ENCODE data around the gene PCDHGA8. TPM values are rescaled to one million over a fixed set of nuclear protein-coding genes. Genes with fewer than 3 reads are reported as not detected.
A peak's percentile ranks its signal among the peaks of the same experiment; 100 is the strongest.
"Not testable (repeated sequence)": the region's sequence is repeated elsewhere in the genome, so short reads cannot be mapped to it uniquely, and the experiment has no call there.

PCDHGA8 gene
- total and polyA plus RNA-seq, 3 experiments from 2014 or later: 0.04 TPM; not detected in 2

DNA sequence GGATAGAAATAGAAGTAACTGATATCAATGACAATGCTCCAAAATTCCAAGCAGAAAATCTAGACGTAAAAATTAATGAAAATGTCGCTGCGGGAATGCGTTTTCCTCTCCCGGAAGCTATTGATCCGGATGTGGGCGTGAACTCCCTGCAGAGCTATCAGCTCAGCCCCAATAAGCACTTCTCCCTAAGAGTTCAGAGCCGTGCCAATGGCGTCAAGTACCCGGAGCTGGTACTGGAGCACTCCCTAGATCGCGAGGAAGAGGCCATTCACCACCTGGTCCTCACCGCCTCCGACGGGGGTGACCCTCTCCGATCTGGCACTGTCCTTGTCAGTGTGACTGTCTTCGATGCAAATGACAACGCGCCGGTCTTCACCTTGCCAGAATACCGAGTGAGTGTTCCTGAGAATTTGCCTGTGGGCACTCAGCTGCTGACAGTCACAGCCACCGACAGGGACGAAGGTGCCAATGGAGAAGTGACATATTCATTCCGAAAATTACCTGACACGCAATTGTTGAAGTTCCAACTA, 21.2 kb downstream of the PCDHGA8 start:
- H3K36me3 Mint-ChIP-seq: peaks cover 0 to 20% (median 4%) of the 10 kb centered on the region in 3 donors
- CTCF ChIA-PET: interaction anchor here (1.1 to 2.1 kb wide), 8 partner anchors 11 to 150 kb away, joined by 3 to 10 read pairs (median 5); partner anchors contain the start of gene TAF7

DNA sequence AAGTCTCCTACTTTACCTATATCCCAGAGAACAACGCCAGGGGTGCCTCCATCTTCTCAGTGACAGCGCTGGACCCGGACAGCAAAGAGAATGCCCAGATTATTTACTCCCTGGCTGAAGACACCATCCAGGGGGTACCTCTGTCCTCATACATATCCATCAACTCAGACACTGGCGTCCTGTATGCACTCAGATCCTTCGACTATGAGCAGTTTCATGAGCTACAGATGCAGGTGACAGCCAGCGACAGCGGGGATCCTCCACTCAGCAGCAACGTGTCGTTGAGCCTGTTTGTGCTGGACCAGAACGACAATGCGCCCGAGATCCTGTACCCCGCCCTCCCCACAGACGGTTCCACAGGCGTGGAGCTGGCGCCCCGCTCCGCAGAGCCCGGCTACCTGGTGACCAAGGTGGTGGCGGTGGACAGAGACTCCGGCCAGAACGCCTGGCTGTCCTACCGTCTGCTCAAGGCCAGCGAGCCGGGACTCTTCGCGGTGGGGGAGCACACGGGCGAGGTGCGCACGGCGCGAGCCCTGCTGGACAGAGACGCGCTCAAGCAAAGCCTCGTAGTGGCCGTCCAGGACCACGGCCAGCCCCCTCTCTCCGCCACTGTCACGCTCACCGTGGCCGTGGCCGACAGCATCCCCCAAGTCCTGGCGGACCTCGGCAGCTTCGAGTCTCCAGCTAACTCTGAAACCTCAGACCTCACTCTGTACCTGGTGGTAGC, 22.3 kb downstream of the PCDHGA8 start:
- H3K4me1 ChIP-seq (ENCODE audit: insufficient read depth, low read length); H3K36me3 ChIP-seq (ENCODE audit: insufficient read depth, low read length); H3K27ac ChIP-seq (ENCODE audit: low read depth, low read length); DNase-seq; H3K9me3 ChIP-seq (ENCODE audit: low read length); POLR2A ChIA-PET; H3K4me3 ChIP-seq (ENCODE audit: low read length): not testable (repeated sequence)
- CTCF ChIA-PET: interaction anchor here (1.4 to 2.1 kb wide), 3 partner anchors 94 to 143 kb away, joined by 3 to 8 read pairs (median 6); partner anchors contain the start of gene TAF7
- Mint-ChIP-seq H3K4me1 (peaks cover 20 to 35% (median 21%) of the 10 kb centered on the region in 3 donors), H3K9me3 (peaks cover 16 to 54% (median 53%) of the 10 kb centered on the region in 5 donors), H3K27me3 (peaks cover 60 to 75% of the 10 kb centered on the region in 2 donors), H3K4me3 (peak overlapping the region; percentile 6 to 68 (median 43)), H3K36me3 (peaks cover 0 to 18% (median 5%) of the 10 kb centered on the region in 3 donors), H3K27ac (peak overlapping the region in 1 of 8 donors; percentile 50)
- H3K27me3 ChIP-seq (ENCODE audit: insufficient read depth, low read length, poor library complexity, severe bottlenecking): peaks cover 62% of the 10 kb centered on the region

More for the DNA sequence above, 21.2 kb downstream of the PCDHGA8 start:
- Histone ChIP-seq H3K27me3 (ENCODE audit: insufficient read depth, low read length, poor library complexity, severe bottlenecking) (peaks cover 63% of the 10 kb centered on the region), H3K4me1 (ENCODE audit: insufficient read depth, low read length) (peaks cover 7% of the 10 kb centered on the region), H3K4me3 (ENCODE audit: low read length) (peak overlapping the region; percentile 77), H3K27ac (ENCODE audit: low read depth, low read length) (no peak overlapping the region), H3K9me3 (ENCODE audit: low read length) (peaks cover 4% of the 10 kb centered on the region), H3K36me3 (ENCODE audit: insufficient read depth, low read length) (no peaks in the 10 kb centered on the region)
- peak overlapping the region in 2 of 8 donors; percentile 10 to 38 for H3K27ac Mint-ChIP-seq
- POLR2A ChIA-PET: no interaction called here
- H3K9me3 Mint-ChIP-seq: peaks cover 19 to 57% (median 56%) of the 10 kb centered on the region in 5 donors
- H3K4me1 Mint-ChIP-seq: peaks cover 20 to 32% (median 21%) of the 10 kb centered on the region in 3 donors
- H3K4me3 Mint-ChIP-seq: peak overlapping the region; percentile 77 to 95 (median 84)
- peaks cover 65 to 78% of the 10 kb centered on the region in 2 donors for H3K27me3 Mint-ChIP-seq
- no peak for DNase-seq

DNA sequence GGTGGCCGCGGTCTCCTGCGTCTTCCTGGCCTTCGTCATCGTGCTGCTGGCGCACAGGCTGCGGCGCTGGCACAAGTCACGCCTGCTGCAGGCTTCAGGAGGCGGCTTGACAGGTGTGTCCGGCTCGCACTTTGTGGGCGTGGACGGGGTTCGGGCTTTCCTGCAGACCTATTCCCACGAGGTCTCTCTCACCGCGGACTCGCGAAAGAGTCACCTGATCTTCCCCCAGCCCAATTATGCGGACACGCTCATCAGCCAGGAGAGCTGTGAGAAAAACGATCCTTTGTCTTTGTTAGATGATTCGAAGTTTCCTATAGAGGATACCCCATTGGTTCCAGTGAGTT, 22.8 kb downstream of the PCDHGA8 start:
- H3K4me1 Mint-ChIP-seq: peaks cover 20 to 35% (median 21%) of the 10 kb centered on the region in 3 donors
- peak overlapping the region in 5 of 7 donors; percentile 6 to 41 (median 29) for H3K4me3 Mint-ChIP-seq
- H3K27ac ChIP-seq (ENCODE audit: low read depth, low read length); CTCF ChIA-PET; H3K9me3 ChIP-seq (ENCODE audit: low read length); H3K4me1 ChIP-seq (ENCODE audit: insufficient read depth, low read length); H3K36me3 ChIP-seq (ENCODE audit: insufficient read depth, low read length); POLR2A ChIA-PET; H3K4me3 ChIP-seq (ENCODE audit: low read length); DNase-seq; H3K27ac Mint-ChIP-seq: not testable (repeated sequence)
- peaks cover 64% of the 10 kb centered on the region for H3K27me3 ChIP-seq (ENCODE audit: insufficient read depth, low read length, poor library complexity, severe bottlenecking)
- peaks cover 14 to 56% (median 54%) of the 10 kb centered on the region in 5 donors for H3K9me3 Mint-ChIP-seq
- peaks cover 62 to 77% of the 10 kb centered on the region in 2 donors for H3K27me3 Mint-ChIP-seq
- peaks cover 0 to 22% (median 5%) of the 10 kb centered on the region in 3 donors for H3K36me3 Mint-ChIP-seq

DNA sequence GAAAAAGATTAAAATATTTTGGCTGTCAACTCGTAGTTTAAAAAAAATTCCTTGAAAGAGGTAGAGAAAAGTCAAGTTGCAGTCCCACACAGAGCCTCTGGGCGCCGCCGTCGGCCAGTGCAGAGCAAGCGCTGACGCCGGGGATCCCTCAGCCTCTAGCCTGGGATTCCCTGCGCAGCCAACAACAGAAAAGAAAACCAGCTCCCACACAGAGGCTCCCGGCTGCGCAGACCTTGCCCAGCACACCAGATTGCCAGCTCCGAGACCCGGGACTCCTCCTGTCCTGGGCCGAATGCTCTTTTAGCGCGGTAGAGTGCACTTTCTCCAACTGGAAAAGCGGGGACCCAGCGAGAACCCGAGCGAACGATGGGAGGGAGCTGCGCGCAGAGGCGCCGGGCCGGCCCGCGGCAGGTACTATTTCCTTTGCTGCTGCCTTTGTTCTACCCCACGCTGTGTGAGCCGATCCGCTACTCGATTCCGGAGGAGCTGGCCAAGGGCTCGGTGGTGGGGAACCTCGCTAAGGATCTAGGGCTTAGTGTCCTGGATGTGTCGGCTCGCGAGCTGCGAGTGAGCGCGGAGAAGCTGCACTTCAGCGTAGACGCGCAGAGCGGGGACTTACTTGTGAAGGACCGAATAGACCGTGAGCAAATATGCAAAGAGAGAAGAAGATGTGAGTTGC, 25.2 kb downstream of the PCDHGA8 start, which contains the start of gene PCDHGB7:
TSS of gene PCDHGB7 (plus strand) at position 184 of the 679 bp plus-strand sequence. CDS start at position 367, 183 bp downstream.
- Mint-ChIP-seq H3K4me1 (peaks cover 24 to 43% (median 27%) of the 10 kb centered on the region in 3 donors), H3K9me3 (peaks cover 18 to 69% (median 66%) of the 10 kb centered on the region in 5 donors), H3K4me3 (peak within 1 kb of the TSS; percentile 56 to 81 (median 68)), H3K36me3 (peaks cover 0 to 22% (median 5%) of the 10 kb centered on the region in 3 donors), H3K27me3 (peaks cover 72 to 84% of the 10 kb centered on the region in 2 donors), H3K27ac (peak within 1 kb of the TSS in 3 of 8 donors; percentile 30 to 69 (median 36))
- Histone ChIP-seq H3K9me3 (ENCODE audit: low read length) (peaks cover 13% of the 10 kb centered on the region), H3K27me3 (ENCODE audit: insufficient read depth, low read length, poor library complexity, severe bottlenecking) (peaks cover 71% of the 10 kb centered on the region)
- POLR2A ChIA-PET; H3K4me3 ChIP-seq (ENCODE audit: low read length); H3K36me3 ChIP-seq (ENCODE audit: insufficient read depth, low read length); H3K27ac ChIP-seq (ENCODE audit: low read depth, low read length); H3K4me1 ChIP-seq (ENCODE audit: insufficient read depth, low read length): not testable (repeated sequence)
- CTCF ChIA-PET: interaction anchor here (1.1 to 1.4 kb wide), 2 partner anchors 10 to 146 kb away, joined by 3 to 4 read pairs; partner anchors contain the start of gene PCDHGB6
- DNase-seq: peak in 2 of 5 donors; percentile 16 to 32

DNA sequence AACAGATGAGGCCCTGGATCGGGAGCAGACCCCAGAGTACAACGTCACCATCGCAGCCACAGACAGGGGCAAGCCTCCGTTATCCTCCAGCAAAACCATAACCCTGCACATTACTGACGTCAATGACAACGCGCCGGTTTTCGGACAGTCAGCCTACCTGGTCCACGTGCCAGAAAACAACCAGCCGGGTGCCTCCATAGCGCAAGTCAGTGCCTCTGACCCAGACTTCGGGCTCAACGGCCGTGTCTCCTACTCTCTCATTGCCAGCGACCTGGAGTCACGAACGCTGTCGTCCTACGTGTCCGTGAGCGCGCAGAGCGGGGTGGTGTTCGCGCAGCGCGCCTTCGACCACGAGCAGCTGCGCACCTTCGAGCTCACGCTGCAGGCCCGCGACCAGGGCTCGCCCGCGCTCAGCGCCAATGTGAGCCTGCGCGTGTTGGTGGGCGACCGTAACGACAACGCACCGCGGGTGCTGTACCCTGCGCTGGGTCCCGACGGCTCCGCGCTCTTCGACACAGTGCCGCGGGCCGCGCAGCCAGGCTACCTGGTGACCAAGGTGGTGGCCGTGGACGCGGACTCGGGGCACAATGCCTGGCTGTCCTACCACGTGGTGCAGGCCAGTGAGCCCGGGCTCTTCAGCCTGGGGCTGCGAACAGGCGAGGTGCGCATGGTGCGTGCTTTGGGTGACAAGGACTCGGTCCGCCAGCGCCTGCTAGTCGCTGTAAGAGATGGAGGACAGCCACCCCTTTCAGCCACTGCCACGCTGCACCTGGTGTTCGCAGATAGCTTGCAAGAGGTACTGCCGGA, 26.8 kb downstream of the PCDHGA8 start:
- no peak overlapping the region for H3K27ac Mint-ChIP-seq

DNA sequence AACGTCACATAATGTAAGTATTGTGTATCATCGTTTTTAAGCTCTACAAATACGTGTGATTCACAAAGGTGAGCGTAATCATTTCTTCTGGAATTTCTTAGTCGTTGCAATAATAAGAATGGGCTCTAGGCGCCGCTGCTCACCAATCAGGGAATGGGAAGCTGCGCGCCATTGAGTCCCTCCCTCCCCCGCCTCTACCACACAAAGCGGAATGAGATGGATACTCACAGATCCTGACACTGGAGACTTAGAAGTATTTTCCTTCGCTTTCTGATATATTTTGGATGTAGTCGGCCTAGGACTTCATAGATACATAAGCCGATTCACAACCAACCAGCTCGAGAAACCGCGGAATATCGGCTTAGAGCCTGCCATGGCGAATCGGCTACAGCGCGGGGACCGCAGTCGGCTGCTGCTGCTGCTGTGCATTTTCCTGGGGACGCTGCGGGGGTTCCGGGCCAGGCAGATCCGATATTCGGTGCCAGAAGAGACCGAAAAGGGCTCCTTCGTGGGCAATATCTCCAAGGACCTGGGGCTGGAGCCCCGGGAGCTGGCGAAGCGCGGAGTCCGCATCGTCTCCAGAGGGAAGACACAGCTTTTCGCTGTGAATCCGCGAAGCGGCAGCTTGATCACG, 28.5 kb downstream of the PCDHGA8 start, which contains the start of gene PCDHGA11:
TSS of gene PCDHGA11 (plus strand) at position 197 of the 634 bp plus-strand sequence. CDS start at position 374, 177 bp downstream.
- Histone ChIP-seq H3K4me3 (ENCODE audit: low read length) (peak within 1 kb of the TSS; percentile 6), H3K9me3 (ENCODE audit: low read length) (peaks cover 13% of the 10 kb centered on the region), H3K27me3 (ENCODE audit: insufficient read depth, low read length, poor library complexity, severe bottlenecking) (peaks cover 47% of the 10 kb centered on the region), H3K4me1 (ENCODE audit: insufficient read depth, low read length) (no peaks in the 10 kb centered on the region), H3K36me3 (ENCODE audit: insufficient read depth, low read length) (no peaks in the 10 kb centered on the region), H3K27ac (ENCODE audit: low read depth, low read length) (no peak within 1 kb of the TSS)
- H3K9me3 Mint-ChIP-seq: peaks cover 20 to 64% (median 56%) of the 10 kb centered on the region in 5 donors
- H3K4me3 Mint-ChIP-seq: peak within 1 kb of the TSS; percentile 68 to 81 (median 73)
- peak in 2 of 5 donors; percentile 12 to 26 for DNase-seq
- H3K4me1 Mint-ChIP-seq: peaks cover 7 to 17% (median 11%) of the 10 kb centered on the region in 3 donors
- peaks cover 72 to 79% of the 10 kb centered on the region in 2 donors for H3K27me3 Mint-ChIP-seq
- peak within 1 kb of the TSS in 4 of 8 donors; percentile 23 to 64 (median 35) for H3K27ac Mint-ChIP-seq
- H3K36me3 Mint-ChIP-seq: peaks cover 0 to 13% (median 3%) of the 10 kb centered on the region in 3 donors
- CTCF ChIA-PET: interaction anchor here (1.2 kb wide), 1 partner anchor 101 kb away, joined by 3 read pairs; the partner anchor contains the start of gene TAF7
- POLR2A ChIA-PET: no interaction called here

More for the DNA sequence above, 26.8 kb downstream of the PCDHGA8 start:
- H3K27ac ChIP-seq (ENCODE audit: low read depth, low read length): no peak overlapping the region
- peaks cover 10 to 27% (median 17%) of the 10 kb centered on the region in 3 donors for H3K4me1 Mint-ChIP-seq
- no peaks in the 10 kb centered on the region for H3K4me1 ChIP-seq (ENCODE audit: insufficient read depth, low read length)
- POLR2A ChIA-PET: no interaction called here
- no peak overlapping the region for H3K4me3 ChIP-seq (ENCODE audit: low read length)
- no peak for DNase-seq
- H3K36me3 Mint-ChIP-seq: peaks cover 0 to 20% (median 4%) of the 10 kb centered on the region in 3 donors
- H3K9me3 ChIP-seq (ENCODE audit: low read length): peaks cover 13% of the 10 kb centered on the region
- peaks cover 57% of the 10 kb centered on the region for H3K27me3 ChIP-seq (ENCODE audit: insufficient read depth, low read length, poor library complexity, severe bottlenecking)
- peaks cover 67 to 78% of the 10 kb centered on the region in 2 donors for H3K27me3 Mint-ChIP-seq
- H3K9me3 Mint-ChIP-seq: peaks cover 20 to 72% (median 59%) of the 10 kb centered on the region in 5 donors
- CTCF ChIA-PET: no interaction called here
- H3K36me3 ChIP-seq (ENCODE audit: insufficient read depth, low read length): no peaks in the 10 kb centered on the region
- peak overlapping the region in 4 of 7 donors; percentile 5 to 68 (median 26) for H3K4me3 Mint-ChIP-seq
